GM21515 (cell line): ENCODE measurements around the gene SERTAD3.
"Not testable (repeated sequence)": the region's sequence is repeated elsewhere in the genome, so short reads cannot be mapped to it uniquely, and the experiment has no call there.

Experiments used
- ATAC-seq: cut with Tn5 transposase; IDR thresholded peaks from one replicate; pipeline ENCODE4 v1.9.1; 2021; ENCODE audit not compliant: unreplicated experiment

Gene SERTAD3

DNA sequence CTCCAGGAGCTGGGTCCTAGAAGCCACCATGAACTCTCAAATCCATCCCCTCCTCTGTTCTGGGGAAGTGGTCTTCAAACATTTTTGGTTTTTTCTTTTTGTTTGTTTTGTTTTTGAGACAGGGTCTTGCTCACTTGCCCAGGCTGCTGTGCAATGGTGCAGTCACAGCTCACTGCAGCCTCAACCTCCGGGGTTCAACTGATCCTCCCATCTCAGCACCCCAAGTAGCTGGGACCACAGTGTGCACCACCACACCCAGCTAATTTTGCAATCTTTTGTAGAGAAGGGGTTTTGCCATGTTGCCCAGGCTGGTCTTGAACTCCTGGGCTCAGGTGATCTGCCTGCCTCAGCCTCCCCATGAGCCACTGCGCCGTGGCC lies 14.5 kb upstream of the SERTAD3 start:
- ATAC-seq, result no peak

DNA sequence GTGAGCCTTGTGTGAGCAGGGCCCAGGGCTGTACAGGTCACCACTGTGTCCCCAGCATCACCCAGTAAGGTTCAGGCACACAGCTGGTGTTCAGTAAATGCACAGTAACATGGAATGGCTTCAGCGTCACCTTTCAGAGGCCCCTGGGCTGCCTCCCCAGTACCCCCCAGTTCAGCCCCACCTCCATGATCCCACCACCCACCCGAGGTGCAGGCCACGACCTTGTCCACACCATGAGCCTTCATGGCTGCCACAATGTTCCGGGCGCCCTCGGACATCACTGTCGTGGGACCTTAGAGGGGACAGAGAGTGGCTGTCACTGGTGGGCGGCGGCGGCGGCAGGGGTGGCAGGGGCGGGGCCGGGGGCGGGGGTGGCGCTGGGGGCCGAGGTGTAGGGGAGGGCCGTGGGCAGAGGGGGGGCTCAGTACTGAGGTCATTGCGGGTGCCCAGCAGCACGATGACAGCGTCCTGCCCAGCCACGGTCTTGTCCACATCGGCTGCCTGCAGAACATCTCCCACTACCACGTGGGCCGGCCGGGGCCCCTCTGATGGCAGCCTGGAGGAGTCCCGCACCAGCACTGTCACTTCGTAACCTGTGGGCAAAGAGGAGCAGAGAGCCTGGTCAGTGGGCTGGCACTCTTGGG lies 13.9 kb upstream of the SERTAD3 start:
- no peak for ATAC-seq

DNA sequence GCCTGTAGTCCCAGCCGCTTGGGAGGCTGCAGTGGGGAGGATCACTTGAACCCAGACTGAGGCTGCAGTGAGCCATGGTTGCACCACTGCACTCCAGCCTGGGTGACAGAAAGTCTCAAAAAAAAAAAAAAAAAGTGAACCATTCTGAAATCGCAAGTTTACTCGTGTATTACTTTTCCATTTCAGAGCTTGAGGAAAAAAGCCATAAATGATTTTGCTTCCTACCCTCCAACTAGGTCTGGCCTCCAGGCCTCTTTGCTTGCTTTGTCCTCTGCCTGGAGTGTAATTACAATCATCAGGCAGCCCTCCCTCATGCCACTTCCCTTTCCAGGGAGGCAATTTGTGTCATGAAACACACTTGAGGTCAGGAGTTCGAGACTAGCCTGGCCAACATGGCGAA lies 12.9 kb upstream of the SERTAD3 start:
- no peak for ATAC-seq

DNA sequence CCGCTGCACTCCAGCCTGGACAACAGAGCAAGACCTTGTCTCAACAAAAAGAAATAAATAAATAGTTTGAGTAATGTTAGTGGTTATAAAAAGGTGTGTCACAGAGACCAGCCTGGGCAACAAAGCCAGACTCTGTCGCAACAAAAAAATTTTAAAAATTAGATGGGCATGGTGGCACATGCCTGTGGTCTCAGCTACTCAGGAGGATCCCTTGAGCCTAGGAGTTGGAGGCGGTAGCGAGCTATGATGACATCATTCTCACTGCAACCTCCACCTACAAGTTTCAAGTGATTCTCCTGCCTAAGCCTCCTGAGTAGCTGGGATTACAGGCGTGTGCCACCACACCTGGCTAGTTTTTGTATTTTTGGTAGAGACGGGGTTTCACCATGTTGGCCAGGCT lies 9.8 kb upstream of the SERTAD3 start:
- ATAC-seq, result not testable (repeated sequence)

DNA sequence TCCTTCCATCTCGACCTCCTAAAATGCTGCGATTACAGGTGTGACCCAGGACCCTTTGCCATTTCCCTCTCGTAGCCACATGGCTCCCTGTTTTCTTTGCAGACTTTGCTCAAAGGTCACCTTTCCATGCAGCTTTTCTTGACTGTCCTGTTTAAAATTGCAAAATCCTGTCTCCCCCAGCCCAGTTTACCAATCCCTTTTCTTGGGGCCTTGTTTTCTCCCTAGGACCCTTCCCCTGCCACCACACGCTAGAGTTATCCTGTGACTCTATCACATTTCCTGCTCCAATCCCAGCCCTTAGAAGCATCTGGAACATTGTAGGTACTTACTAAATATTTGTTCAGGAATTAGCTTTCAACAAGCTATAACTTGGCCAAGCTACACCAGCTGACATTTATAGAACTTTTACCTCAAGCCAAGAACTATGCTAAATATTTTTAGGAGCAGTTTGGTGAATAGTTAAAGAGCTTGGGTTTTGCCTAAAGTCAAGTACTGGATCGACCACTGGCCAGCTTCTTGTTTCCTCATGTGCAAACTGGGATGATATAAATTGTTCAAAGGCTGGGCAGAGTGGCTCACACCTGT lies 9.1 kb upstream of the SERTAD3 start:
- no peak for ATAC-seq

DNA sequence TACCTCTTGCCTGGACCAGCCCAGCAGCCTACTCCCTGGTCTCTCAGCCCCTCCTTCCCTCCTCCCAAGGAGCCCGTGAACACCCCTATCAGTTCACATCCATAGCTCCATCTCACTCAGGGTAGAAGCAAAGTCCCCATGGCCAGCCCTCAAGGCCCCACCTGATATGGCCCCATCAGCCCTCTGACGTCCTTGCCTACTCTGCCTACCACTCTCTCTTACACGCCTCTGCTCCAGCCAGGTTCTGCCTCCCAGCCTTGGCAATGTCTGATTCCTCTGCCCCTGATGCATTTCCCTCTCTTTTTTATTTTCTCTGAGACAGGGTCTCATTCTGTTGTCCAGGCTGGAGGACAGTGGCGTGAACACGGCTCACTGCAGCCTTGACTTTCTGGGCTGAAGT lies 7.9 kb upstream of the SERTAD3 start:
- no peak for ATAC-seq

DNA sequence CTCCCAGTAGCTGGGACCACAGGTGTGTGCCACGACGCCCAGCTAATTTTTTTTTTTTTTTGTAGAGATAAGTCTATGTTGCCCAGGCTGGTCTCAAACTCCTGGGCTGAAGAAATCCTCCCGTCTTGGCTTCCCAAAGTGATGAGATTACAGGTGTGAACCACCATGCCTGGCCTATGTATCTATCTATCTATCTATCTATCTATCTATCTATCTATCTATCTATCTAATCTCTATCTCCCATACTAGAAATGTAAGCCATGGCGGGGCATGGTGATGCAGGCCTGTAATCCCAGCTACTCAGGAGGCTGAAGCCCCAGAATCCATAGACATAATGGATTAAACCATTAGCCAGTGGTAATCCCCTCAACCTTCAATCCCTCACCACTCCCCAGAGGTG lies 6.5 kb upstream of the SERTAD3 start:
- ATAC-seq, result no peak

DNA sequence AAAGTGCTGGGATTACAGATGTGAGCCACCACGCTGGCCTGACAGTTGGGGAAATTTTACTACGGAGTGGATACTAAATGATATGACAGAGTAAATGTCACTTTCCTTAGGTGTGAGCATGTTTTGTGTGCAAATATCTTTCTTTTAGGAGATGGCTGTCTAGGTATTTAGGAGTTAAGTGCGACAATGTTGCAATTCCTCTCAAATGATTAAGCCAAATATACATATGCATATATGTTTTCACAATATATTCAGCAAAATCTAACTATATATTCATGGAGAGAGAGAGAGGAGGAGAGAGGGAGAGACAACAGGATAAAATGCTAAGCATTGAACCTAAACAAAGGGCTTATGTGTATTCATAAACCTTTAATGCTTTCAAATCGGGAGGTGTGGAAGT lies 5.4 kb upstream of the SERTAD3 start:
- ATAC-seq, result no peak

DNA sequence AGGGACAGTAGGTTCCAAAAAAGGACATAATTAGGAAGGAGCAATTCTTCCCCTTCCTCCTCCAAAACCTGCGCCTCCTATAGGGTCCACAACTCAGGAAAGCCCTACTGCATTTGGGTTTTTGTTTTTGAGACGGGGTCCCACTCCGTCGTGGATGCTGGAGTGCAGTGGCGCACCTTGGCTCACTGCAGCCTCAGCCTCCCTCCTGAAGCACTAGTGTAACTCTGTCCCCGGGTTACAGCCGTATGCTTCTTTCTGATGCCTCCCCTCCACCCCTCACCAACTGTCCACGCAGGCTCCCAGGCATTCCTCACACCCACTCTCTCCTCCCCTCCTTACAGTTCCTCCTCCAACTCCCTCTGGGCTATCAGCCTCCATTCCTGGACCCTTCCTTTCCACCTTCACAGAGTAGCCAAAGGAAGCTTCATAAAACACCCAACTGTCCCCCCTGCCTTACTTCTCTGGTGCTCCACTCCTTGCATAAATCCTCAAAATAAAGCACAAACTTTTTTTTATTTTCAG lies 2.2 kb upstream of the SERTAD3 start:
- ATAC-seq, result no peak

DNA sequence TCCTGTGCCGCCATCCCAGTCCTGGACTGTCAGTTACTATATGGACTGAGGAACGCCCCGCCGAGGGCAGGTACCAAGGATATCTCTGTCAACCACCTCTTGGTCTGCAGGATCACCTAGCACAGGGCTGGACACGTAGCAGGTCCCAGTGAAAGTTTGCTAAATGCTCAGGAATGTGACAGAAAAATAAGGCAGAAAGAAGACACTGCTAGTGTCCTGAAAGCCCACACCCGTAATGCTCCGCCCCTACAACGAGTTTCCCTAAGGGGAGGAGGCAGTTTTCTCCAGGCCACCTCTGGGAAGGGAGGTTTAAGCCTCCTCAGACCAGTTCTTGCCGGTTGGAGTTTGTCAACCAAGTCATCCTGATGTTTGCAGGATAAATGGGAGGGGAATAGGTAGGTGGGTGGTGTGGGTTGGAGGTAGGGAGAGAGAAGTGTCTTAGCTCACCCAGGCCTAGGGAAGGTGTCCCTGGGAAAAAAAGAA lies 1.7 kb upstream of the SERTAD3 start:
- no peak for ATAC-seq

DNA sequence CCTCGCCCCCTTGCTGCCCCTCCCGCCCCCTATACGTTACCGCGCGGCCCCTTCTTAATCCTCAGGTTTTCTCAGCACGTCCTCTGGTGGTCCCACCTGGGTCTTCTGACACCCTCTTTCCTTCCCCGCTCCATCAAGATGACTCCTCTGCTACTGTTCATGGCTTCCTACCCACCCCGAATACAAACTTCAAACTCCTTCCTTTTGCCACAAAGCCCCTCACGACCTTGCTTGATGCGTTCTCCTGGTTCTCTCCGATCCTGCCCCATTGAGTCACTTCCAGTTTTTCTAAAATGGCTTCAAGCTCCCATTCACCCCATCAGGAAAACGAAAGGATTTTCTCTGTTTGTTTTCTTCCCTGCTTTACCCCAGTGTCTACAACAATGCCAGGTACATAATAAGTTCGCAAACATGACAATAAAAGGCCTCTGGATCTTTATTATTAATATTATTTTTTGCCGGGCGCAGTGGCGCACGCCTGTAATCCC lies 734 bp upstream of the SERTAD3 start:
- ATAC-seq, result no peak

DNA sequence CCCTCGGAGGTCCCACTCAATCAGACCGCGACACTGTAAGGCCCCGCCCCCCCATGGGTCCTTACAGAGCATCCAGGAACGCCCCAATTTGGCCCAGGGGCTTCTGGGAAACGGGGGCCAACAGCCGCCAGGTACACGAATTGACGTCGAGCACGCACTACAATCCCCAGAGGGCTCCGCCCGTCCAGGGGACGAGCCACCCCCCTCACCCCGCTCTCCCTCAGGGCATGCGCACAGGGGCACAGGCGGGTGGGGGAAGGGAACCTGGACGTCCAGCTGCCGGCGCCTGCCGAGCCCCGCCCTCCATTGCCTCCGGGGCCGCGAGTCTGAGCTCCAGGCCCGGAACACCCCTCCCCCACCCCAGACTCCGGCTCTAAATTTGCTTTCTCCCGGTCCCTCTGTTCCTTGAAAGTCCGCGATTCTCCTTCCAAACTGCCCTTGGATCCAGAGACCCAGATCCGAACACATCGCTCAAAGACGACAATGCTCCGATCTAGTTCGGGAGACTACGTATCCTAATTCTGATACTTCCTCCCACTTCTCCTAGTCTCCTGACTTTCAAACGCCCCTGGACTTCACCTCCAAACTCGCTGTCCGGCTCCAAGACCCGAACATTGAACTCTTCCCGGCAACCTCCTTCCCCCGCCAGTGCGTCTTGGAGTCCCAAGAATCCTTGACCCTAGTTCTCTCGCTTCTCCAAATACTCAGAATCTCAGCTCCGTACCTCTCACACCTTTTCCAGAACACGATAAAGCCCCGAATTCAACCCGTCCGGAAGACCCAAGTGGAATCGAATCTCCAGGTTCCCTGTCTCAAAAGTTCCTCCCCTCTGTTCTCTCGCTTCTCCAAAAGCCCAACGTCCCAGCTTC lies 770 bp downstream of the SERTAD3 start:
- peak; percentile 57 for ATAC-seq

DNA sequence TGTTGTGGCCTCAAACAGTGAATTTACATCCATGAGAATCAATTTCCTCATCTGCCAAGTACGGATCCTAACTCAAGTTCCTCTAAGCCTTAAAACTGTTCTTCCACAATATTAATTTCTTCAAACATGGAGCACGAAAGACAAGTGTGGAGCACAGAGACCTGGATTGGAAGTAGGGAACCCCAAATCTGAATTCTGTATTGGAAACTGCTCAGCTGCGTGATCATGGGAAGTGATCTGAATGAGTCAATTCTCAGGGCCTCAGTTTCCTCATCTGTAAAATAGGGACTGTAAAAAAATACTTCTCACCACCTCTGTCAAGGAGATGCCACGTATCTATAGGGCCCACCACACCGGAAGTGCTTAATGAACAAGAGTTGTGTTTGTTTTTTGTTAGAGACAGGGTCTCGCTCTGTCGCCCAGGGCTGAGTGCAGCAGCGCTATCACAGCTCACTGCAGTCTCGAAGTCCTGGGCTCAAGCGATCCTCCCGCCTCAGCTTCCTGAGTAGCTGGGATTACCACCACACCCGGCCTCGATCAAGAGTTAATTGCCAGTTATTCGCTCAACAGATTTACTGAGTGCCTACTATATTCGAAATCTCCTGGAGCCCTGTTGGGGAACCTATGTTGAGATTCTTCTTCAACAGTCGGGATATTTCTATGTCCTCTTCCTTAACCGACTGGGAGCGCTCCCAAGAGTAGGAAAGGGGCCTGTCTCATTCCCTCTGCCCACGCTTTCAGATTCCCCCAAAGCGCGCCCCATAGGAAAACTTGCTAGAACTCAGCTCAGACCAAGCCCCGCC lies 1.6 kb downstream of the SERTAD3 start:
- no peak for ATAC-seq

DNA sequence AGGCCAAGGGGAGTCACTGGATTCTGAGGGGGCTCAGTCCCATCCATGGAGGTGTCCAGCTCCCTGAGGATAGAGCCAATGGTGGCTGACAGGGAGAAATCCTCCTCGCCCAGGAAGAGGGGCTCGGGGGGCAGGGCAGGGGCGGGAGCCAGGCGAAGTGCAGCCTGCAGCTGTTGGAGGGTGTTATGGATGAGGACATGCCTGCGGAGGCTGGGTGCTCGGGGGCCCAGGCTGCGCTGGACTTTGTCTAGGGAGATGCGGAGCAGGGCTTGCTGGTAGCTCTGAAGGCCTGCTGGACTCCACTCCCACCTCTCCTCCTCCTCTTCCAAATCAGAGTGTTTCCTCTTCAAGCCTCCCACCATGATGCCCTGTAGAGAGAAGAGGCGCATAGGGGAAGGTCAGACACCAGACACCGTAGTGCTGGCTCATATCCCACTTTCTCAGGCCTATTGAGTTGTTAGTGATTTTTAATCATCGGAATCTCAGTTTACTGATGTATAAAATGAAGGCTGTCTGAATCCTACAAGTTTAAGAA lies 2.3 kb downstream of the SERTAD3 start:
- ATAC-seq, result no peak

DNA sequence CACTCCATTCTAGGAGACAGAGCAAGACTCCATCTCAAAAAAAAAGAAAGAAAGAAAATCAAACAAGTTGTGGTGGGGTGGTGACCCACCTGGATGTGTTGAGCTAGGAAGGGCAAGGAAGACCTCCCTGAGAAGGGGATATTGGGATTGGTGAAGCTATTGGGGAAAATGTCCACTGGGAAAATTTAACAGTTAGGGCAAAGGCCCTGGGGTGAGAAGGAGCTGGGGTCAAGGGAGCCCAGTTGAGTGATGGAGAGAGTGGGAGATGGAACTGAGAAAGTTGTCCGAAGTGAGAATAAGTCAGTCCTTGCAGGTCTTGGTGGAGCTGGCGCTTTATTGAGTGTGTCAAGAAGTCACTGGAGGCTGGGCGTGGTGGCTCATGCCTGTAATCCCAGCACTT lies 5.9 kb downstream of the SERTAD3 start:
- no peak for ATAC-seq

DNA sequence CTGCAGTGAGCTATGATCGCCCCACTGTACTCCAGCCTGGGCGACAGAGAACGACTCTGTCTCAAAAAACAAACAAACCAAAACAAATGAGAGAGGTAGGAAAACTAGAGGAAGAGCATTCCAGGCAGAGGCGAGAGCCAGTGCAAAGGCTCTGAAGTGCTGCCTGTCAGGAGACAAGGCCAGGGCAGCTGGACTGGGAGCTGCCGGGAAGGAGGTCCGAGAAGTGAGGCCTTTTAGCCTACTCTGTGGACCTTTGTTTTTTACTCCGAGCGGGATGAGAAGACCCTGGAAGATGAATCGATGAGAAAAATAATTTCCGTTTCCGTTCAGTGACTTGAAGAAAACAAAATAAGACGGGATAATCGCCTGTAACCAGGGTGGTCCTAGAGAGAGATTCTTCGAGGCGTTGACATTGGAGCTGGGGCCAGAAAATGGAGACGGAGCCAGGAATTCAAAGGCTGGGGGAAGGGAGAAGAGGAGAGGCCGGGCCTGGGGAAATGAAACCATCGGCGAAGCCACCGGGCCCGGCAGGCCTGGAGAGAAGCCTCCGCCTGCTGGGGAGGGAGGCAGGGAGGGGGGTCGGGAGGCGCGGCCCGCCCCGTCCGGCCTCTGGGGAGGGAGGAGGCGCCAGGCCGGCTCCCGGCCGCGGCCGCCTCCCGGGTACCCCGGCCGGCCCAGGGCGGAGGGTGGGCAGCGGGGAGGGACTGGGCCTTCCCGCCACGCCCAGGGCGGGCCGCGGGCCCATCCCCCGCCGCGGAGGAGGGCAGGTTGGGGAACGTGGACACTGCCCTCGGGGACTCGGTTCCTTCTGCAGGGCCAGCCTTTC lies 10.5 kb downstream of the SERTAD3 start:
- no peak for ATAC-seq

DNA sequence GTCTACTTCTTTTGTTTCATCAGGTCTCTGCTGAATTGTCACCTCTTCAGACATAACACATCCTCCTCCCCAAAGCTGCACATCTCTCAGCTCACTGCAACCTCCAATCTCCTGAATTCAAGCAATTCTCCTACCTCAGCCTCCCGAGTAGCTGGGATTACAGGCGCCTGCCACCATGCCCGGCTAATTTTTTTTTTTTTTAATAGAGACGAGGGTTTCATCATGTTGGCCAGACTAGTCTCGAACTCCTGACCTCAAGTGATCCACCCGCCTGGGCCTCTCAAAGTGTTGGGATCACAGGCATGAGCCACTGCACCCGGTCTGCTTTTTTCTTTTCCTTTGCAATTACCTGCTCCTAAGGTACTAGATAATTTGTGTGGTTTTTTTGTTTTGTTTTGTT lies 11.4 kb downstream of the SERTAD3 start:
- ATAC-seq, result not testable (repeated sequence)

DNA sequence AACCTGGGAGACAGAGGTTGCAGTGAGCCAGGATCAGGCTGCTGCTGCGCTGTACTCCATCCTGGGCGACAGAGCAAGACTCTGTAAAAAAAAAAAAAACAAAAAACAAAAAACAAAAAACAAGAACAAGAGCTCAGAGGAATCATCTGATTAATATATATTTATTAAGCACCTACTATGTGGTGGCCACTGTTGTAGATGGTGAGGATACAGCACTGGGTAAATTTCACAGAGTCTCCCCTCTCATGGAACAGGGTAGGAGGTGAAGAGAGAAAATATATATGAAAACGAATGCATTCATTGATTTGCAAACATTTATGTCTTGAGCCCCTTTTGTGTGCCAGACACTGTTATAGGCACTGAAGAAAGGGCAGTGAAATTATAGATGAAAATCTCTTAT lies 12.4 kb downstream of the SERTAD3 start:
- ATAC-seq, result no peak

DNA sequence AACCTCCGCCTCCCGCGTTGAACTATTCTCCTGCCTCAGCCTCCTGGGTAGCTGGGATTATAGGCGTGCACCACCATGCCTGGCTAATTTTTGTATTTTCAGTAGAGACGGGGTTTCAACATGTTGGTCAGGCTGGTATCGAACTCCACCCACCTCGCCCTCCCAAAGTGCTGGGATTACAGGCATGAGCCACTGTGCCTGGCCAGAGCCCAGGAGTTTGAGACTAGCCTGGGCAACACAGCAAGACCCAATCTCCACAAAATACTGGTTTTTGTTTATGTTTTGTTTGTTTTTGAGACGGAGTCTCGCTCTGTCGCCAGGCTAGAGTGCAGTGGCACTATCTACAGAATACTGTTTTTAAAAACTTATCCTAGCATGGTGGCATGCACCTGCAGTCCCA lies 13.9 kb downstream of the SERTAD3 start:
- not testable (repeated sequence) for ATAC-seq

DNA sequence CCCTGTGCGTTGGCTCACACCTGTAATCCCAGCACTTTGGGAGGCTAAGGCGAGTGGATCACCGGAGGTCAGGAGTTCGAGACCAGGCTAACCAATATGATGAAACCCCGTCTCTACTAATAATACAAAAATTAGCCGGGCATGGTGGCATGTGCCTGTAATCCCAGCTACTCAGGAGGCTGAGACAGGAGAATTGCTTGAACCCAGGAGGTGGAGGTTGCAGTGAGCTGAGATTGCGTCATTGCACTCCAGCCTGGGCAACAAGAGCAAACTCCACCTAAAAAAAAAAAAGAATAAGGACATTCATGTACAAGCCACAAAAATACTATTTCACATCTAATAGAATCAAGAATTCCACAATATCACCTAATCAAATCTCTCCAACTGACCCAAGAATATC lies 15.9 kb downstream of the SERTAD3 start:
- ATAC-seq, result not testable (repeated sequence)
